ENCODE results near the gene PLIN3.
A peak's percentile ranks its signal among the peaks of the same experiment; 100 is the strongest.

The PLIN3 gene

GRCh38 chr19:4878491-4878968 is 11.1 kb upstream of the PLIN3 start:
- ChIA-PET CTCF (interaction anchor here (0.6 to 0.9 kb wide), 3 partner anchors 14 to 99 kb away, joined by 3 to 6 read pairs (median 4); no protein-coding TSS in a partner anchor), POLR2A (ENCODE audit: low non-redundant PET) (no interaction called here)
- no peak for TF ChIP-seq CTCF (conservative IDR thresholded peaks at IDR 0.05; ENCODE audit: low read depth)
- H3K27ac ChIP-seq, result peak overlapping the region; percentile 71
- DNase-seq (ENCODE audit: low spot score), result no peak

- CTCF ChIA-PET, result interaction anchor here (0.8 to 0.9 kb wide), 2 partner anchors 33 to 100 kb away, joined by 3 to 4 read pairs; no protein-coding TSS in a partner anchor
- no peak for DNase-seq (ENCODE audit: low spot score)
- POLR2A ChIA-PET (ENCODE audit: low non-redundant PET), result interaction anchor here (0.6 kb wide), 1 partner anchor 11 kb away, joined by 3 read pairs; the partner anchor contains the start of gene PLIN3
- TF ChIP-seq CTCF (conservative IDR thresholded peaks at IDR 0.05; ENCODE audit: low read depth), result no peak
- H3K27ac ChIP-seq, result peak overlapping the region; percentile 71
Measured at GRCh38 chr19:4877753-4878490, 10.5 kb upstream of the PLIN3 start.

- ChIA-PET CTCF (interaction anchor here (1.3 to 1.8 kb wide), 2 partner anchors 38 to 157 kb away, joined by 4 to 12 read pairs; no protein-coding TSS in a partner anchor), POLR2A (ENCODE audit: low non-redundant PET) (no interaction called here)
Measured at GRCh38 chr19:4873930-4874329, 6.5 kb upstream of the PLIN3 start.

GRCh38 chr19:4871711-4872110 is 4.2 kb upstream of the PLIN3 start:
- CTCF ChIA-PET, result interaction anchor here (1.6 to 2.3 kb wide), 2 partner anchors 35 to 41 kb away, joined by 3 to 7 read pairs; no protein-coding TSS in a partner anchor
- POLR2A ChIA-PET (ENCODE audit: low non-redundant PET), result no interaction called here
- peak overlapping the region; percentile 87 for H3K27ac ChIP-seq
- no peak for DNase-seq (ENCODE audit: low spot score)
- no peak for TF ChIP-seq CTCF (conservative IDR thresholded peaks at IDR 0.05; ENCODE audit: low read depth)

More at GRCh38 chr19:4873930-4874329, 6.5 kb upstream of the PLIN3 start:
- DNase-seq (ENCODE audit: low spot score), result no peak
- no peak for TF ChIP-seq CTCF (conservative IDR thresholded peaks at IDR 0.05; ENCODE audit: low read depth)
- no peak overlapping the region for H3K27ac ChIP-seq

- no peak for TF ChIP-seq CTCF (conservative IDR thresholded peaks at IDR 0.05; ENCODE audit: low read depth)
- H3K27ac ChIP-seq, result peak overlapping the region; percentile 87
- ChIA-PET CTCF (interaction anchor here (0.6 to 2.3 kb wide), 7 partner anchors 37 to 234 kb away, joined by 3 to 13 read pairs (median 3); no protein-coding TSS in a partner anchor), POLR2A (ENCODE audit: low non-redundant PET) (interaction anchor here (0.6 to 1.0 kb wide), 2 partner anchors 11 to 57 kb away, joined by 3 read pairs; no protein-coding TSS in a partner anchor)
- peak; percentile 90 for DNase-seq (ENCODE audit: low spot score)
Measured at GRCh38 chr19:4870025-4870700, 2.7 kb upstream of the PLIN3 start.

GRCh38 chr19:4868286-4868834 is 893 bp upstream of the PLIN3 start:
- peak overlapping the region; percentile 87 for H3K27ac ChIP-seq
- no peak for TF ChIP-seq CTCF (conservative IDR thresholded peaks at IDR 0.05; ENCODE audit: low read depth)
- ChIA-PET POLR2A (ENCODE audit: low non-redundant PET) (interaction anchor here (0.7 kb wide), 1 partner anchor 430 kb away, joined by 3 read pairs; no protein-coding TSS in a partner anchor), CTCF (interaction anchor here (0.6 to 2.3 kb wide), 2 partner anchors 43 to 486 kb away, joined by 3 to 9 read pairs; no protein-coding TSS in a partner anchor)
- DNase-seq (ENCODE audit: low spot score), result no peak
